TTC549 (cell line): ENCODE measurements around the gene RASSF5.
"Not testable (repeated sequence)": the region's sequence is repeated elsewhere in the genome, so short reads cannot be mapped to it uniquely, and the experiment has no call there.

Experiments used
- FAIRE-seq: peaks from 2 replicates; lab custom pipeline; 2012; peaks lifted over from hg19 to GRCh38; lab: Jason Lieb, UNC

The RASSF5 gene

GRCh38 chr1:206476591-206476990 lies 30.7 kb upstream of the RASSF5 start:
- no peak for FAIRE-seq

GRCh38 chr1:206477110-206477509 lies 30.2 kb upstream of the RASSF5 start:
- no peak for FAIRE-seq

- no peak for FAIRE-seq
Measured at GRCh38 chr1:206477581-206478380, 29.6 kb upstream of the RASSF5 start.

GRCh38 chr1:206478746-206479145 lies 28.6 kb upstream of the RASSF5 start:
- FAIRE-seq, result no peak

GRCh38 chr1:206479183-206480125 lies 27.9 kb upstream of the RASSF5 start:
- peak; percentile 85 for FAIRE-seq

- no peak for FAIRE-seq
Measured at GRCh38 chr1:206480211-206480610, 27.1 kb upstream of the RASSF5 start.

GRCh38 chr1:206482611-206483010 lies 24.7 kb upstream of the RASSF5 start:
- no peak for FAIRE-seq

GRCh38 chr1:206483864-206484263 lies 23.5 kb upstream of the RASSF5 start:
- FAIRE-seq, result not testable (repeated sequence)

- FAIRE-seq, result no peak
Measured at GRCh38 chr1:206484901-206485300, 22.4 kb upstream of the RASSF5 start.

- FAIRE-seq, result no peak
Measured at GRCh38 chr1:206486995-206487788, 20.1 kb upstream of the RASSF5 start.

- no peak for FAIRE-seq
Measured at GRCh38 chr1:206487970-206488369, 19.4 kb upstream of the RASSF5 start.

GRCh38 chr1:206488466-206488865 lies 18.9 kb upstream of the RASSF5 start:
- FAIRE-seq, result no peak

GRCh38 chr1:206489980-206490770 lies 17.2 kb upstream of the RASSF5 start:
- FAIRE-seq, result peak; percentile 17

- no peak for FAIRE-seq
Measured at GRCh38 chr1:206490771-206491405, 16.4 kb upstream of the RASSF5 start.

- no peak for FAIRE-seq
Measured at GRCh38 chr1:206491616-206492015, 15.7 kb upstream of the RASSF5 start.

GRCh38 chr1:206492589-206492988 lies 14.7 kb upstream of the RASSF5 start:
- no peak for FAIRE-seq

GRCh38 chr1:206493279-206493678 lies 14.1 kb upstream of the RASSF5 start:
- no peak for FAIRE-seq

- no peak for FAIRE-seq
Measured at GRCh38 chr1:206495011-206495461, 12.3 kb upstream of the RASSF5 start.

GRCh38 chr1:206495493-206496046 lies 11.8 kb upstream of the RASSF5 start:
- no peak for FAIRE-seq

GRCh38 chr1:206496131-206496793 lies 11.1 kb upstream of the RASSF5 start:
- no peak for FAIRE-seq
